KOPT-K1 (cell line): ENCODE results near the gene TFDP1.

Experiments used
- H3K27ac ChIP-seq: fragments of 200-600 bp; sonication (generic); 2 replicates; pipeline ENCODE4 v1.5.1; 2016; ENCODE audit warnings: antibody characterized with exemption, mild to moderate bottlenecking, low read depth, low read length; ENCODE audit not compliant: poor library complexity, severe bottlenecking
- H3K36me3 ChIP-seq: fragments of 200-600 bp; sonication (generic); 2 replicates; pipeline ENCODE4 v1.5.1; 2017; ENCODE audit warnings: antibody characterized with exemption, mild to moderate bottlenecking, low read length, moderate library complexity; ENCODE audit not compliant: insufficient read depth
- H3K9me3 ChIP-seq: fragments of 200-600 bp; sonication (generic); 2 replicates; pipeline ENCODE4 v1.5.1; 2017; ENCODE audit warnings: antibody characterized with exemption, low read length, mild to moderate bottlenecking; ENCODE audit not compliant: insufficient read depth, poor library complexity, severe bottlenecking

TFDP1 gene

DNA sequence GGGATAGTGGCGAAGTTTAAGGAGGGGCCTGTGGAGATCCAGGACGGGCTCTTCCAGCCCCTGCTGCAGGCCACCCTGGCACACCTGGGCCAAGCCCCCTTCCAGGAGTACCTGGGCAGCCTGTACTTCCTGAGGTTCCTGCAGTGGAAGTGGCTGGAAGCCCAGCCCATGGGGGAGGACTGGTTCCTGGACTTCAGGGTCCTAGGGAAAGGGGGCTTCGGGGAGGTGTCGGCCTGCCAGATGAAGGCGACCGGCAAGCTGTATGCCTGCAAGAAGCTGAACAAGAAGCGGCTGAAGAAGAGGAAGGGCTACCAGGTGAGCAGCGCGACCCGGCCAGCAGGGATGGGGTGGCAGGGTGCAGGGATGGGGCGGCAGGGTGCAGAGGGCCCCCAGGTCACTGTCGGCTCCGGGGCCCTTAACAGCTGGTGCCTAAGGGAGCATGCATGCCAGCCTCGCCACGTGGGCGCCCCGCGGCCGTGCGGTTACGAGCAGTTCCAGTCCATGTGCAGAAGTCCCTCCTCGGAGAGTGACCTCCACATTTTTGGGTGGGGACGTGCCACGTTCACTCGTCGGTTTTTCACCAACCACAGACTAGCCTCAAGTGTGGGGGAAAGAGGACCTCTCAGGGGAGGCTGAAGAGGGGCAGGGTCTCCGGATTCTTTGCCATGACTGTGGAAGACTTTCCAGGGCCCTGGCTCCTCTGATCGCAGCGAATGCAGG, 83.4 kb downstream of the TFDP1 start:
- no peaks in the 10 kb centered on the region for H3K36me3 ChIP-seq
- no peak overlapping the region for H3K27ac ChIP-seq
- no peaks in the 10 kb centered on the region for H3K9me3 ChIP-seq

DNA sequence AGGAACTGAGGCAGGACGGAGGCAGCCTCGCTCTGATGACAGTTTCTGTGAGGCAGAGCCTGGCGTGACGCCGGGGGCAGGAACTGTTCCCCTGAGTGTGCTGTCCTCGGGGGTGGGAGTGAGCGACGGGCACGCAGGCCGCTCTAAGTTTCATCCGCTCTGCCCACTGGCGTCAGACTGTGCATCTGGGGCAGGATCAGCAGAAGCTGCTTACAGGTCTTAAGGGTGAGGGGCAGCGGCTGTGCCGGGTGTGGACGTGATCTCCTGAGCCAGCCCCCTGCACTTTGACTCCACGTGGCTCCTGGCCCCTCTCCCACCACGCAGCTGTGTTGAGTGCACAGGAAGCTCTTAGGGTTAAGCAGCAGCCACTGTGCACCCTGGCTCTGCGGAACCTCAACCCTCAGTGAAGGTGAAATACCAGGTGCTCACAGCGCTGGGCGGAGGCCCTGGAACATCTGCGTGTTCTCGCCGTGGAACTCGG, 84.0 kb downstream of the TFDP1 start:
- no peak overlapping the region for H3K27ac ChIP-seq

DNA sequence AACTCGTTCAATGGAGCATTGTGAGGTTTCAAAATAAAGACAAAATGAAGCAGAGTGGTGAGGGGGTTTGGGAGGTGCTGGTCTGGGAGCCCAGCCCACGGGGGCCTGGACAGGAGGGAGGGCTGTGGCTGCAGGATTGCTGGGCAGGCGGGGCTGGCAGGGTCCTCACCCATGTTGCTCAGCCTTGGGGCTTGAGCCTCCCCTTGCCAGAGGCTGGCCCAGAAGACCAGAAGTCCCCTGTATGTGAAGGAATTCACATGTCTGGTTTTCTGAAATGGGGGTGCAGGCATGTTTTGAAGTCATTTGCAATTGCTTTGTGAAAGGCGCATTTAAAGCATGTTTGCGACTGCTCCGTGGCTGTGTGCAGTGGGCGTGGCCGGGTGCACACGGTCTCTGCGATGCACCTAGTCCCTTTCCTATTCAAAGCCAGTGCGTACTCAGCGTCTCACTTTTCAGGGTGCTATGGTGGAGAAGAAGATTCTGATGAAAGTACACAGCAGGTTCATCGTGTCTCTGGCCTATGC, 84.7 kb downstream of the TFDP1 start:
- Histone ChIP-seq H3K36me3 (no peaks in the 10 kb centered on the region), H3K9me3 (no peaks in the 10 kb centered on the region)

More for the DNA sequence above, 84.0 kb downstream of the TFDP1 start:
- Histone ChIP-seq H3K9me3 (no peaks in the 10 kb centered on the region), H3K36me3 (no peaks in the 10 kb centered on the region)

DNA sequence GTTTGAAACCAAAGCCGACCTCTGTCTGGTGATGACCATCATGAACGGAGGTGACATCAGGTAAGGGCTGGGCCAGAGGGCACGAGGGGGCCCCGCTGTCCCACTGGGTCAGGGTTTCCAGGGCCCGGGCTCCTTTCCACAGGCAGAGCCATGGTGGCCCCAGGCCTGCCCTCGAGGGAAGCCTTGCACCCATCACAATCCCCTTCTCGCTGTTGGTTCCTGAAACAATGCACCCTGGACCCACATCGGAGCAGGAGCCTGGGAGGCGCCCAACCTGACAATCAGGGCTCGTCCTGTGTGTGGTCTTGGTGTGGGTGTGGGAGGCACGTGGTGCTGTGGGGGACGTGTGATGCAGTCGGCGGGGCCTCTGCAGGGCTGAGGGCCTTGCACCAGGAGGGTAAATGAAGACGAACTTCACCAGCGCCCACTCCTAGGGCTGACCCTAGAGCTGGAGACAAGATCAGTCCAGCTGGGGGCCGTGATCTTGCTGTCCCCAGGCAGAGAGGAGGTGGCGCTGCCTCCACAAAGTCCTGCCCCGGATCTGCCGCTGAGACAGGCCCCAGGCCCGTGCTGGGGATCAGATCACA, 85.3 kb downstream of the TFDP1 start:
- Histone ChIP-seq H3K36me3 (no peaks in the 10 kb centered on the region), H3K27ac (no peak overlapping the region), H3K9me3 (no peaks in the 10 kb centered on the region)

More for the DNA sequence above, 84.7 kb downstream of the TFDP1 start:
- no peak overlapping the region for H3K27ac ChIP-seq

DNA sequence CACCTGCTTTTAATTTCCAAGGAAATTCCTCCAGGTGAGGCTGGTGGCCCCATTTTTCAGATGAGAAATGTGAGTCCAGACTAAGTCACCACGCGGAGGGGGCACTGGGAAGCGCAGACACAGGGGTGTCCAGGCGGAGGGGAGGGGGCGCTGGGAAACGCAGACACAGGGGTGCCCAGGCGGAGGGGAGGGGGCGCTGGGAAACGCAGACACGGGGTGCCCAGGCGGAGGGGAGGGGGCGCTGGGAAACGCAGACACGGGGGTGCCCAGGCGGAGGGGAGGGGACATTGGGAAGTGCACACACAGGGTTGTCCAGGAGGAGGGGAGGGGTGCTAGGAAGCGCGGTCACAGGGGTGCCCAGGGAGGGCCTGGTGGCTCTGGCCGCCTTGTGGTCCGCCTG, 86.0 kb downstream of the TFDP1 start:
- H3K36me3 ChIP-seq, result no peaks in the 10 kb centered on the region
- no peak overlapping the region for H3K27ac ChIP-seq
- H3K9me3 ChIP-seq, result no peaks in the 10 kb centered on the region

DNA sequence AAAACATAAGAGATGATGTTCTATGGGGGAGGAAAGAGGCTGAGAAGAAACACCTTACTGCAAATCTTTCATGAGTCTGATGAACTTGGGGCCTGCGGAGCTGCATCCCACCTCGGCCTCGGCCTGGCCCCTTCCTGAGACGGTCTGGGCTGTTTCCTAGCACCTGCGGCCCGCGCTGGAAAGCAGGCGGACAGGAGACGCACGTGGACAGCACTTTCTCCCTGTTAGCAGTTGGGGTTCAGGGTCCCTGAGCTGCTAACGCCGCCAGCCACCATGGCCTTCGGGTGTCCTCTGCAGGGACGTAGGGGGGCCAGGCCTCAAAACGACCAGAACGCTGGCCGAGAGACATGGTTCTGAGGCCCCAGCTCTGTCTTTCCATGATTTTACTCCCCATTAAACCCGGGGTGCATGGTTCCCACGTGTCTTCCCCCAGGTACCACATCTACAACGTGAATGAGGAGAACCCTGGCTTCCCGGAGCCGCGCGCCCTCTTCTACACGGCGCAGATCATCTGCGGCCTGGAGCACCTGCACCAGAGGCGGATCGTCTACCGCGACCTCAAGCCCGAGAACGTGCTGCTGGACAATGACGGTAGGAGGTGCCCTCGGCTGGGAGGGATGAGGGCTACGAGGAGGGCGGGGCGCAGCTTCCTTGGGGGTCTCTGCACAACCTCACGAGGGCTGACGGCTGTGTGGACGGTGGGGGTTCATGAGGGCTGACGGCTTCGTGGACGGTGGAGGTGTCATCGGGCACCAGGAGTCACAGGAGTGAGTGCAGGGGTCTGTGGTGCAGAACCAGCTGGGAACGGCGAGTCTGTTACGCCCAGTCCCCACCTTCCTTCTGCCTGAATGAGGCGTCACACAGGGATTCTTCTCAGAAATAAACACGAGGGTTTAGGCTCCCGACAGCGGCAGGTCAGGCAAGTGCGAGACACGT, 86.8 kb downstream of the TFDP1 start:
- H3K27ac ChIP-seq, result no peak overlapping the region
- no peaks in the 10 kb centered on the region for H3K9me3 ChIP-seq
- no peaks in the 10 kb centered on the region for H3K36me3 ChIP-seq

DNA sequence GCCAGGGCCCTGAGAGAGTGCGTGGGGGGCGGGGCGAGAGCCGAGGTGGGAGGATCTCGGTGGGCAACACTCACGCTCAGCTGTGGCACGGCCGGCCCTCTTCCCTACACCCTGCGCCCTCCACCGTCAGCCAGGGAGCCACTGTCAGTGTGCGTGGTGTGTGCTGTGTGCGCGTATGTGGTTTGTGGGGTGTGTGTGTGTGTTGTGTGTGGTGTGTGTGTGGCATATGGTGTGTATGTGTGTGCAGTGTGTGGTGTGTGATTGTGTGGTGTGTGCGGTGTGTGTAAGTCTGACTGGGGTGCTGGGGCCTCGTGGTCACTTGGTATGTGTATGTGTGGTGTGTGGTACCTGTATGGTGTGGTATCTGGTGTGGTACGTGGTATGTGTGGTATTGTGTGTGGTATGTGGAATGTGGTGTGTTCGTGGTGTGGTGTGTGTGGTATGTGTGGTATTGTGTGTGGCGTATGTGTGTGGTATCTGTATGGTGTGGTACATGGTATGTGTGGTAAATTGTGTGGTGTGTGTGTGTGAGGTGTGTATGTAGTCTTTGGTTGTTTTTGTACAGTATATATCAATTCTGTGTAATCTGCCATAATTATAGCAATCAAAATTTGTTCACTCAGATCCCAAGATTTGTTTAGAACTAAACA, 87.6 kb downstream of the TFDP1 start:
- Histone ChIP-seq H3K9me3 (no peaks in the 10 kb centered on the region), H3K27ac (no peak overlapping the region), H3K36me3 (no peaks in the 10 kb centered on the region)
